CD1c-positive myeloid dendritic cell (primary cell): ENCODE results near the gene NKAIN2.

ENCODE experiments used
- DNase-seq: peaks from one replicate; pipeline ENCODE4 v3.0.0-alpha.2; 2016; ENCODE audit errors: extremely low spot score

NKAIN2 gene

GRCh38 chr6:123808556-123808955 is 4.9 kb downstream of the NKAIN2 start:
- no peak for DNase-seq

GRCh38 chr6:123810214-123810613 is 6.5 kb downstream of the NKAIN2 start:
- DNase-seq = no peak

GRCh38 chr6:123810948-123811347 is 7.3 kb downstream of the NKAIN2 start:
- DNase-seq = no peak

GRCh38 chr6:123811378-123811777 is 7.7 kb downstream of the NKAIN2 start:
- no peak for DNase-seq

- no peak for DNase-seq
These were observed 9.0 kb downstream of the NKAIN2 start for GRCh38 chr6:123812621-123813020.

- no peak for DNase-seq
These were observed 17.4 kb downstream of the NKAIN2 start for GRCh38 chr6:123821112-123821511.

- no peak for DNase-seq
These were observed 25.8 kb downstream of the NKAIN2 start for GRCh38 chr6:123829302-123829953.

GRCh38 chr6:123830120-123830519 is 26.5 kb downstream of the NKAIN2 start:
- no peak for DNase-seq

GRCh38 chr6:123838505-123839234 is 35.0 kb downstream of the NKAIN2 start:
- no peak for DNase-seq

GRCh38 chr6:123841067-123841896 is 37.6 kb downstream of the NKAIN2 start:
- no peak for DNase-seq

GRCh38 chr6:123844011-123844410 is 40.3 kb downstream of the NKAIN2 start:
- DNase-seq = no peak

- DNase-seq = no peak
These were observed 44.7 kb downstream of the NKAIN2 start for GRCh38 chr6:123848347-123848746.

GRCh38 chr6:123849406-123849805 is 45.7 kb downstream of the NKAIN2 start:
- DNase-seq = no peak

GRCh38 chr6:123850555-123850954 is 46.9 kb downstream of the NKAIN2 start:
- no peak for DNase-seq

GRCh38 chr6:123854201-123854600 is 50.5 kb downstream of the NKAIN2 start:
- DNase-seq = no peak

GRCh38 chr6:123855506-123855905 is 51.8 kb downstream of the NKAIN2 start:
- DNase-seq = no peak

- DNase-seq = no peak
These were observed 55.6 kb downstream of the NKAIN2 start for GRCh38 chr6:123859291-123859690.

- no peak for DNase-seq
These were observed 65.7 kb downstream of the NKAIN2 start for GRCh38 chr6:123869334-123869733.

GRCh38 chr6:123873974-123874373 is 70.3 kb downstream of the NKAIN2 start:
- DNase-seq = no peak

GRCh38 chr6:123875784-123876183 is 72.1 kb downstream of the NKAIN2 start:
- no peak for DNase-seq

- no peak for DNase-seq
These were observed 76.1 kb downstream of the NKAIN2 start for GRCh38 chr6:123879749-123880148.

- no peak for DNase-seq
These were observed 85.3 kb downstream of the NKAIN2 start for GRCh38 chr6:123888771-123889513.
